Measurements from ENCODE around the gene IGFBP2. TPM values are rescaled to one million over a fixed set of nuclear protein-coding genes. Genes with fewer than 3 reads are reported as not detected.

IGFBP2 gene
- polyA plus RNA-seq, 1 donor, result 146 TPM

GRCh38 chr2:216615298-216616082, 17.7 kb upstream of the IGFBP2 start:
- no peak for DNase-seq

DNA sequence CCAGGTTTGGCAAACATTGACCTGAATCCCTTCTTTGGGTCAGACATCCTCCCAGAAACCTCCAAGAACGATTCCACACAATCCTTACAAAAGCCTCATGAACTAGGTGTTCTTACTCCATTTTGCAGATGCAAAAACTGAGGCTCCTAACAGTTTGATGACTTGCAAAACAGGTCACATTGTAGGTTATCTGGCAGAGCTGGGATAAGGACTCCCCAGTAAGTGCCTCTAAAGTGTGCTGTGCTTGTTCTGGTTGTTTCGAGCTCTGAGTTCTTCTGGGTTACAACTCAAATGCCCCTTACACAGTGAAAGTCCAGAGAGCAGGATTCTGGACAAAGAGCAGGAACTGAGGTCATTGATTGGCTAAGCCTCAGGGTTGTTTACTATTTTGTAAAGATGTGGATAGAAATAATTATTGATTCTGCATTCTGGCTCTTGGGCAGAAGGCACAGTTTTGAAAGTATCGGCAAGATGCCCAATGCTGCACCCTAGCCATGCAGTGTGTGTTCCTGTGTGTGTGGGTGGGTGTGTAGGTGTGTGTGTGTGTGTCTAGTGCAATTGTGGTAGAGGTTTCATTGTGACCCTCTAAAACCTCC, 17.0 kb upstream of the IGFBP2 start:
- no peak for DNase-seq

DNA sequence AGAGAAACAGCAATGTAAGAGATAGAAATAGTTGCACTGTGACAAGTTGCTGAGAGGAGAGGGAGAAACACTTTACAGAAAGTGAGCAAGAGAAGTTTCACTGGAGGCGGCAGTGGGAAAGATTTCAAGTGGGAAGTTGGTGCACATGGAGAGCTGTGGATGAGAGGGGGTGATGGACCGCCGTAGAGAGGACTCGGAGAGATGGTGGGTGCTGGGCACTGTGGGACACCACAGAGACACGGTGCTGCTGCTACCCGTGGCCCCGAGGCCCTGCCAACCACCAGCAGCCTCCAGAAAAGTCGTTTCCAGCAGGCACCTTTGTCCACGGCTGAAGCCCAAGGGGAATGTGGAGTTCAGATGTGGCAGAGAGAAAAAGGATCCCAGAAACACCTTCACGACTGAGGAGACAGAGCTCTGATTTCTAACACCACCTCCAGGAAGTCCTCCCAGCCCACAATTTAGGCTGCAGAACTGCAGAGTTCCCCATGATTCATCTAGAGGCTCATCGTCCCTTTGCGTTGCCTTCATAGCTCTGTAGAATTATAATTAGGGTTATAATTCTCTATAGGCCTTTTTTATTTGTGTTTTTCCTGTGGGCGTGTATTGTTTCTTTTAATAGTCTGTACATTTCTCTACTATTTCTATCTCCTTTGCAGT, 15.9 kb upstream of the IGFBP2 start:
- no peak for DNase-seq

- DNase-seq, result no peak
Observed at GRCh38 chr2:216618785-216619184, 14.4 kb upstream of the IGFBP2 start.

DNA sequence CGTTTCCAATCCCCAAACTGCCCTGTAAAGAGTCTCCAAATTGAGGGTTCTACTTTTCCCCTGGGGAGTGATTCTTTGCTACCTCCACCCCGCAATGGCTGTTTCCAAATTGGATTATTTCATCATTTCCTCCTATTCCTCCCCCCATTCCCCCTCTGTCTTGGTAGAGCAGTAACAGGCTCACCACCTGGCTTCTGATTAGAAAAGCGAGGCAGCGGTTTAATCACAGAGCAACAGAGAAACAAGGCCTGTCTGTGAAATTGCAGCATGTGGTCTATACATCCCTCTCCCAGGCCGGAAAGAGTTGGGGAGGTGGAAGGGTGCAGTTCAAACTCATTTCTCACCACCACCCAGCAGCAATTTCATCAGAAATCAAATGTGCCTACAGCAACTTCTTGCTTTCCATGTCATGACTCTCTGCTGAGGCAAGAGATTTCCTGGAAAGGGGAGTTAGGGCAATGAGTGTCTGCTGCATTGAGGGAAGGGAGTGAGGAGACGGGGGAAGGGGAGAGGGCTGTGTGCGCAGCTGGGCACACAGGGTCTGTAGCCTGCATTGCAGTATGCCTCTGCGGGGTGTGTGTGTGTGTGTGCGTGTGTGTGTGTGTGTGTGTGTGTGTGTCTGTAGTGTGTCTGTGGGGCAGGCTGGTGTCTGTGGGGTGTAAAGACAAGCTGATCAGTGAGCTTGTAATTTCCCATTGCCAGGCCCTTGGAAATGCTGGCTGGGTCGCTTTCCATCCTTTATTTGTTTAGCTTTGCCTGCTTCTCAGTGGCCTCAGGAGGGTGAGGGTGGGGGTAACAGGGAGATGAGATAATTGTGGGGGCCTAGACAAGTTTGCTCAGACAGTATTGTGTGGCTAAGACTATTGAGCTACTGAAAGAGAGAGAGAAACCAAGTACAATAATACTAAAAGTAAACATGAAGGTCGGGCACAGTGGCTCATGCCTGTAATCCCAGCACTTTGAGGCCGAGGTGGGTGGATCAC, 13.5 kb upstream of the IGFBP2 start:
- DNase-seq, result no peak

DNA sequence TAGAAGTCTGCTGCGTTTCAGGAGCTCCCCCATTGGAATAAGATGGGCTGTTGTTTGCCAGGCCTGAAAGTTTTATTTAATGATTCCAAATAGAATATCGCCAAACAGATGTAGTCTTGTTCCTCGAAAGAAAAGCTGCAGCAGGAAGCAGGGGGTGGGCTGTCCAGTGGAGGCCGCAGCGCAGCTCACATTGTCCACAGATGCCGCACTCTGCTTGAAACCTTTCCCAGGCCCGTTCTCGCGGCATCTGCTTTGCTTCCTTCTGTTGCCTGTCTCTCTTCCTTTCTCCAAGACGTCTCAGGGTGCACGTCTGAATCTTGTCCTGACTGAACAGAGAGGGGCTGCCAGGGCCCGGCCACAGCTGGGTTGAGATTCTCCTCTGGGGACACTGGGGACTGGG, 12.4 kb upstream of the IGFBP2 start:
- peak; percentile 89 for DNase-seq

GRCh38 chr2:216621292-216621691, 11.9 kb upstream of the IGFBP2 start:
- no peak for DNase-seq

DNA sequence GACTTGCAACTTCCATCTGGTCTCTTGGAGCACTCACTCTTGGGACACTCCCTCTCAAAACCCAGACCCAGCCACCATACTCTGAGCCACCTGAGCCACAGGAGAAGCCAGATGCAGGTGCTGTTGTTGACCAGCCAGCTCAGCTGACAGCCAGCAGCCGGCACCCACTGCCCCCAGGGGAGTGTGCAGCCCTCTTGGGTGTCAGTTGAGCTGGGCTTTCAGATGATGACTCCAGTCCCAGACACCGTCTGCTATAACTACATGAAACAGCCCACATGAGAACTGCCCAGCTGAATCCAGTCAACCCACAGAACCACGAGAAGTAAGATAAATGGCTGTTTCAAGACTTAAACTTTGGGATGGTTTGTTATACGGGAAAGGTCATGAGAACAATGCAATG, 10.7 kb upstream of the IGFBP2 start:
- no peak for DNase-seq

- no peak for DNase-seq
Observed at GRCh38 chr2:216624251-216624650, 9.0 kb upstream of the IGFBP2 start.

GRCh38 chr2:216626168-216626874, 6.9 kb upstream of the IGFBP2 start:
- DNase-seq, result no peak

DNA sequence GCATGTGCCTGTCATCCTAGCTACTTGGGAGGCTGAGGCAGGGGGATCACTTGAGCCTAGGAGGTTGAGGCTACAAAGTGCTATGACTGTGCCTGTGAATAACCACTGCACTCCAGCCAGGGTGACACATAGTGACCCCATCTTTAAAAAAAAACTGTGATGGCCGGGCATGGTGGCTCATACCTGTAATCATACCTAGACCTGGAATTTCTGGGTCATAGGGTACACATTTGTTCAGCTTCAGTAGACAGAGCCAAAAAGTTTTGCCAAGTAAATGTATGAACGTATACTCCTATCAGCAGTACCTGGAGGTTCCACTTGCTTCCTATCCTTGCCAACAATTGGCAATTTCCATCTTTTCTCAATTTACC, 6.4 kb upstream of the IGFBP2 start:
- DNase-seq, result no peak

GRCh38 chr2:216629784-216630183, 3.4 kb upstream of the IGFBP2 start:
- no peak for DNase-seq

DNA sequence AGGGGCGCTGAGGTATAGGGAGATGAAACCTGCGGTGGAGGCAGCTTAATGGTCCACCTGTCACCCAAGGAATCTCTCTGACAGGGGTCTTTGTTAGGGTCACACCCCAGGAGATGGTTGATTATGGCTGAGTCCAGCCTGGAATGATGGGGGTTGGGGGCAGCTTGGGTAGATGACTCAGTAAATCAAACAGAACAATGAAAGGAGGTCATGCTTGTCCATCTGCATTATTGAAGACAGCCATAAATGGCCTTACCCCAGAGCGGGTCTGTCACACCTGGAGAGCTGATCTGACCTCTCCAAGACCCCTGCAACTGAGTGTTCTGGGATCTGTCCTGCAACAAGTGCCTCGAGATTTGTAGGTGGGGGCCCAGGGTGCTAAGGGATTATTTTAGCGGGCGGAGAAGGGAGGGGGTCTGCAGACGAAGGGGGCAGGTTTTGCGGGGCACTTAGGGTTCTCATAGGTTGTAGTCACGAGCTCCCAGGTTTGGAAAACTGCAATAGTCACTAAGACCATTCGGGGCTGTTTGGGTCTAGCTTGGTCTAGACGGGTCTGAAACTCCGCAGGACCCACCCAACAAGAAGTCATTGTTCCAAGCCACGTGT, 771 bp upstream of the IGFBP2 start:
- DNase-seq, result no peak

- DNase-seq, result no peak
Observed at GRCh38 chr2:216633616-216634369, 573 bp downstream of the IGFBP2 start.

GRCh38 chr2:216634370-216635148, 1.3 kb downstream of the IGFBP2 start:
- DNase-seq, result no peak

- no peak for DNase-seq
Observed at GRCh38 chr2:216635171-216635570, 2.0 kb downstream of the IGFBP2 start.

DNA sequence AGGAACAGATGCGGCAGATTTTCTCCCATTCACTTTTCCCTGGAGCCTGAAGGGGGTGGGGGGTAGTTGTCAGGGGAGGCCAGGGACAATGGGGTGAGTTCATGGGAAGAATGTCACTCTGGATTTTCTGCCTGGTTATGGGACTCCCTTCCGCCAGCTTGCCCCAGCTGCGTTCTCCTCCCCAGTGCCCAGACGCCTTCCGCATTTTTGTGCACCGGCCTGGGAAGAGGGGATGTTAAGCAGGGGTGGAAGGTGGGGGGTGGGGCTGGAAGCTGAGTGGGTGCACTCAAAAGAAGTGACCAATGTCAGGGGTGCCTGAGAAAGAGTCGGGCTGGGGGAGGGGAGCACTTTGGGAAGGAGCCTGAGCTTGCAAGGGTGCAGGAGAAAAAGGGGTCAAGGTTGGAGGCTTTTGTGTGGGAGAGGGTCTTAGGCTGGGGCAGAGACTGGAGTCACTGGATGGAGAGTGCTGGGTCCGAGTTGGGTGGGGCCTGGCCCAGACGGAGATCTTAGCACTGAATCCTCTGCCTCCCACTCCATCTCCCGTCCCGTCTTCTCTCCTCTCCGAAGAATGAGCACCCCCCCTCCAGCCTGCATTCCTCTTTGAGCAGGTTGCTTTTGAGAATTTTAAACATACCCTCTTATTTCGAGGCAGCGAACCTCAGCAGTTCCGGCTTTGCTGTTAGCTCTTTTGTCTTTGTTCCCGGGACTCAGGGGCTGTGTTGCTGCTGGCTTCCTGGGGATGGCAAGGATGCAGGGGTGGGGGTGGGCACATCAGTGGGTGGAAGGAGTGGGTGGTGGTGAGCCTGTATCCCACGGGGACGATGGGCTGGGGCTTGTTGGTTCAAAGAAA, 2.7 kb downstream of the IGFBP2 start:
- DNase-seq, result no peak

DNA sequence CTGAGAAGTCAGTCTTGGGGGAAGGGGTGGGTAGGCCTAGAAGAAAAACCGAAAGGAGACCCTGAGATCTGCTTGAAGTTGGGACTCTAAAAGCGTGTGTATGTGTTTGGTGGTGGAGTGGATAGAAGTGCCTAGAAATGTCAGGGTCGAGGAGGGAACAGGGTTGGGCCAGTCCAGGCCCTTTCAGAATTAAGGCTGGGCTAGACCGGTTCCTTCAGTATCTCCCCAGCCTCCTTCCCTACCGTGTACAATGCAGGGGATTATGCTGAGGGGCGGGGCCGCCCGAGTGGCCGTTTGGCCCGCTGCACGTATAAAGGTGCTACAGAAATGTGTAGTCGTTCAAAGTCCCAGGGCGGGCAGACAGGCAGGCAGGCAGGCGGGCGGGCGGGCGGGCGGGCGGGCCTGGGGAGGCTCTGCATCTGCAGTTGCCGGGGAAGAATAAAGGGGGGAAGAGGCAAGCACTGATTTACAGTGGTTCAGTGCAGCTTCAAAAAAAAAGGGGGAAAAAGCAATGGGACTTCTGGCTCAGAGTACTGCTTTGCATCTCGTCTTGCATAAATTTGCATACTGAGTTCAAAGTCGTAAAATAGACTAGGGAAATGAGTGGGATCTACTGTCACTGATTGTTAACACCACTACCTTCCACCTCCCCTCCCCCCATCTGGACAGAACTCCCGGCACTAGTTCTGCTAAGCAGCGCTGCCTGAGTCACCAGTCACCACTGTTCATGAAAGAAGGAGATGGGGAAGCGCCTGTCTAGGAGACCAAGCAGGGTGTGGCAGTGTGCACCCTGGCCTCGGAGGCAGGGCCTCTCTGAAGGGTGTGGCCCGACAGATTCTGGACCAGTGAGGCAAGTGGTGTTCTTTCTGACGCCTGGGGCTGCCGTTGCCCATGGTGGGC, 3.6 kb downstream of the IGFBP2 start:
- no peak for DNase-seq

Data from hindlimb muscle (tissue), 1 donor.